B cell (primary cell): ENCODE measurements around the gene CES4A. TPM values are rescaled to one million over a fixed set of nuclear protein-coding genes. Genes with fewer than 3 reads are reported as not detected.

Source experiments
- ATAC-seq: fragments of 200-7000 bp; cut with Tn5 transposase; one replicate; pipeline ENCODE4 v1.10.0; 2021; ENCODE audit warnings: low read depth, mild to moderate bottlenecking, moderate number of reproducible peaks, moderate library complexity
- CTCF ChIA-PET: fragments of 350-600 bp; sonication (Branson Sonifier 250); formaldehyde crosslinking; loops from one replicate; lab custom pipeline; 2021; ENCODE audit warnings: antibody characterized with exemption, inconsistent platforms; lab: Charles Lee
- POLR2A ChIA-PET: fragments of 350-600 bp; sonication (Branson Sonifier 250); formaldehyde crosslinking; loops from one replicate; lab custom pipeline; 2021; ENCODE audit warnings: antibody characterized with exemption; lab: Charles Lee
- DNase-seq: peaks from one replicate; pipeline ENCODE4 v3.0.0; 2013
- H2AFZ ChIP-seq: 2 replicates; pipeline ENCODE4 v1.6.1; 2012; ENCODE audit warnings: mild to moderate bottlenecking, low read depth, low read length; ENCODE audit not compliant: insufficient read depth, poor library complexity, severe bottlenecking
- H3K27ac ChIP-seq, 2 donors: 1 replicate in 1 of 2; 2 replicates in 1 of 2; pipeline ENCODE4 v1.5.1; 2012 to 2013; ENCODE audit warnings: low read length in 2 of 2, mild to moderate bottlenecking in 2 of 2, moderate library complexity in 1 of 2
- H3K27me3 ChIP-seq, 4 experiments: fragments of 200-600 bp in 1 of 4; sonication (generic) in 1 of 4; replicated peaks in 1 of 4; 1 replicate in 2 of 4; 2 replicates in 2 of 4; pipeline versions ENCODE4 v1.6.1 to v1.7.0; 2013 to 2016; ENCODE audit warnings: low read length in 3 of 4, mild to moderate bottlenecking in 2 of 4, mixed read lengths in 1 of 4, moderate library complexity in 1 of 4; ENCODE audit not compliant: insufficient read depth in 4 of 4, control insufficient read depth in 3 of 4; ENCODE audit errors: control extremely low read depth in 1 of 4
- H3K36me3 ChIP-seq, 2 experiments: replicated peaks in 1 of 2; 1 replicate in 1 of 2; 2 replicates in 1 of 2; pipeline versions ENCODE4 v1.6.1 to v1.7.1; 2013; ENCODE audit warnings: low read length in 1 of 2; ENCODE audit not compliant: insufficient read depth in 2 of 2, control insufficient read depth in 1 of 2; ENCODE audit errors: control extremely low read depth in 1 of 2, extremely low read depth in 1 of 2
- H3K4me1 ChIP-seq, 2 donors: fragments of 200-600 bp in 1 of 2; sonication (generic) in 1 of 2; 1 replicate in 1 of 2; 2 replicates in 1 of 2; pipeline versions ENCODE4 v1.5.1 to v1.6.1; 2013 to 2017; ENCODE audit warnings: low read length in 2 of 2; ENCODE audit not compliant: control insufficient read depth in 2 of 2, insufficient read depth in 2 of 2
- H3K4me2 ChIP-seq: replicated peaks from 2 replicates; pipeline ENCODE3; 2012; ENCODE audit warnings: mild to moderate bottlenecking, low read depth, low read length; ENCODE audit not compliant: poor library complexity, severe bottlenecking
- H3K4me3 ChIP-seq, 5 experiments: fragments of 200-600 bp in 1 of 5; sonication (generic) in 1 of 5; 1 replicate in 3 of 5; 2 replicates in 2 of 5; pipeline versions ENCODE4 v1.5.1 to v1.7.0; 2011 to 2016; ENCODE audit warnings: low read length in 4 of 5, mild to moderate bottlenecking in 4 of 5, low read depth in 2 of 5, control low read depth in 1 of 5, moderate library complexity in 1 of 5; ENCODE audit not compliant: insufficient read depth in 1 of 5; ENCODE audit errors: control extremely low read depth in 1 of 5, extremely low read depth in 1 of 5
- H3K79me2 ChIP-seq: fragments of 200-600 bp; sonication (generic); one replicate; pipeline ENCODE4 v1.6.0; 2016; ENCODE audit warnings: low read length; ENCODE audit not compliant: control insufficient read depth, insufficient read depth
- H3K9ac ChIP-seq: fragments of 200-600 bp; sonication (generic); 2 replicates; pipeline ENCODE4 v1.6.1; 2017; ENCODE audit warnings: mild to moderate bottlenecking, low read length, moderate library complexity
- H3K9me3 ChIP-seq, 3 donors: one replicate each; pipeline versions ENCODE4 v1.6.1 to v1.7.1; 2013; ENCODE audit warnings: low read length in 2 of 3; ENCODE audit not compliant: control insufficient read depth in 2 of 3, insufficient read depth in 1 of 3; ENCODE audit errors: control extremely low read depth in 1 of 3
- H4K20me1 ChIP-seq: 2 replicates; pipeline ENCODE4 v1.6.0; 2012; ENCODE audit warnings: mild to moderate bottlenecking, low read length; ENCODE audit not compliant: insufficient read depth, control insufficient read depth, poor library complexity, severe bottlenecking
- H3K27ac Mint-ChIP-seq: one replicate; pipeline ENCODE4 v1.8.0; 2021; ENCODE audit warnings: mixed read lengths
- H3K27me3 Mint-ChIP-seq: one replicate; pipeline ENCODE4 v1.8.0; 2021; ENCODE audit warnings: mixed read lengths
- H3K4me1 Mint-ChIP-seq: one replicate; pipeline ENCODE4 v1.8.0; 2021; ENCODE audit warnings: mixed read lengths
- H3K4me3 Mint-ChIP-seq: one replicate; pipeline ENCODE4 v1.8.0; 2021; ENCODE audit warnings: mixed read lengths
- H3K9me3 Mint-ChIP-seq: one replicate; pipeline ENCODE4 v1.8.0; 2022; ENCODE audit warnings: mixed read lengths; ENCODE audit not compliant: insufficient read depth
- CTCF ChIP-seq: fragments of 200-600 bp; IDR thresholded peaks from one replicate; pipeline ENCODE4 v1.8.0; 2022; ENCODE audit warnings: antibody characterized with exemption, mild to moderate bottlenecking
- EZH2 ChIP-seq: IDR thresholded peaks from 2 replicates; pipeline ENCODE4 v1.6.1; 2012; ENCODE audit warnings: borderline replicate concordance, low read depth, mild to moderate bottlenecking, moderate library complexity, low read length; ENCODE audit not compliant: insufficient read depth, poor library complexity, severe bottlenecking
- WGBS: methylation state at CpG from one replicate; pipeline ENCODE4 v1.1.5; 2013; ENCODE audit warnings: missing lambda C conversion rate; ENCODE audit not compliant: insufficient coverage; 5-methylcytosine and 5-hydroxymethylcytosine counted together
- intact Hi-C: fragments of 100-400 bp; cut with micrococcal nuclease; formaldehyde crosslinking; loops from one replicate; pipeline ENCODE4 v1.10.0; 2022
- polyA plus RNA-seq: library from polyadenylated mRNA; depleted of rRNA; stranded (reverse); fragments of >200 nt; gene quantifications from 2 replicates; pipeline ENCODE4 v1.2.3, GENCODE V29; 2012
- total RNA-seq, 2 donors: library from RNA; stranded (reverse); fragments of 120-200 nt in 1 of 2; gene quantifications; 1 replicate in 1 of 2; 2 replicates in 1 of 2; pipeline versions ENCODE4 v1.2.3 to v1.2.4, GENCODE V29; 2013 to 2022

The CES4A gene
- total and polyA plus RNA-seq, 2 donors (not counting 1 experiment from before 2014, with no cell fraction given): 8.4 to 17.3 TPM

- POLR2A ChIA-PET: no interaction called here
- H3K9me3 Mint-ChIP-seq: no peaks in the 10 kb centered on the region
Measured at GRCh38 chr16:66945939-66946338, 42.5 kb upstream of the CES4A start.

More at GRCh38 chr16:66945939-66946338, 42.5 kb upstream of the CES4A start:
- Histone ChIP-seq H3K4me1 (peaks cover 15 to 23% of the 10 kb centered on the region in 2 donors), H2AFZ (no peak overlapping the region), H3K4me3 (no peak overlapping the region), H3K27ac (no peak overlapping the region), H4K20me1 (no peaks in the 10 kb centered on the region), H3K9me3 (peaks cover 0 to 12% (median 0%) of the 10 kb centered on the region in 3 donors), H3K9ac (no peak overlapping the region), H3K79me2 (no peaks in the 10 kb centered on the region), H3K27me3 (peaks cover 0 to 29% (median 16%) of the 10 kb centered on the region in 4 experiments), H3K36me3 (peaks cover 0 to 25% of the 10 kb centered on the region in 2 experiments), H3K4me2 (no peak overlapping the region)
- 100% methylated on average over 2 of the region's 4 CpGs for WGBS
- Mint-ChIP-seq H3K4me3 (no peak overlapping the region), H3K4me1 (peaks cover 18% of the 10 kb centered on the region), H3K27ac (no peak overlapping the region), H3K27me3 (peaks cover 30% of the 10 kb centered on the region)
- TF ChIP-seq EZH2: no peak
- TF ChIP-seq CTCF: no peak
- CTCF ChIA-PET: interaction anchor here (0.7 to 2.0 kb wide), 5 partner anchors 11 to 406 kb away, joined by 3 to 7 read pairs (median 4); no protein-coding TSS in a partner anchor
- intact Hi-C loops: no loop called here
- no peak for ATAC-seq
- DNase-seq: no peak
